Suprapubic skin (tissue), 4 donors: ENCODE data around the gene NLRC3.

ENCODE experiments used
- CTCF ChIP-seq, 2 donors: fragments of 200-600 bp in 1 of 2; fragments of 450-650 bp in 1 of 2; sonication (generic) in 1 of 2; IDR thresholded peaks; one replicate each; pipeline ENCODE4 v1.5.1; 2016 to 2019; ENCODE audit warnings: antibody characterized with exemption in 2 of 2, mild to moderate bottlenecking in 1 of 2, moderate library complexity in 1 of 2
- EP300 ChIP-seq: sonication (generic); formaldehyde crosslinking; IDR thresholded peaks from one replicate; pipeline ENCODE4 v1.6.1; 2017; ENCODE audit warnings: antibody characterized with exemption
- POLR2AphosphoS5 ChIP-seq, 3 donors: sonication (generic); formaldehyde crosslinking; IDR thresholded peaks; one replicate each; pipeline ENCODE4 v1.6.1; 2017; ENCODE audit warnings: antibody characterized with exemption in 3 of 3

- TF ChIP-seq POLR2AphosphoS5 (IDR thresholded peaks at IDR 0.05): no peak
- no peak for TF ChIP-seq EP300
- TF ChIP-seq CTCF (IDR thresholded peaks at IDR 0.05): no peak
Measured at GRCh38 chr16:3575491-3575890, 1.7 kb downstream of the NLRC3 start.
